NT2/D1 (cell line): ENCODE measurements around the gene PPDPF.

Experiments used
- SUZ12 ChIP-seq: IDR thresholded peaks from 2 replicates; pipeline ENCODE4 v1.6.1; 2011; ENCODE audit not compliant: insufficient read length, insufficient read depth; ENCODE audit errors: extremely low read depth
- YY1 ChIP-seq: IDR thresholded peaks from 2 replicates; pipeline ENCODE4 v1.6.1; 2011; ENCODE audit not compliant: insufficient read length, insufficient read depth
- ZNF274 ChIP-seq: IDR thresholded peaks from 2 replicates; pipeline ENCODE4 v1.6.1; 2011; ENCODE audit warnings: mild to moderate bottlenecking, low read depth, low read length

GRCh38 chr20:63562461-63563224, 42.1 kb downstream of the PPDPF start:
- no peak for TF ChIP-seq ZNF274
- no peak for TF ChIP-seq YY1
- TF ChIP-seq SUZ12, result no peak
